ENCODE measurements around the gene SEMA4D. TPM values are rescaled to one million over a fixed set of nuclear protein-coding genes. Genes with fewer than 3 reads are reported as not detected.

SEMA4D gene
- total RNA-seq, 2 donors from 2014 or later = 42.8 to 51.0 TPM

DNA sequence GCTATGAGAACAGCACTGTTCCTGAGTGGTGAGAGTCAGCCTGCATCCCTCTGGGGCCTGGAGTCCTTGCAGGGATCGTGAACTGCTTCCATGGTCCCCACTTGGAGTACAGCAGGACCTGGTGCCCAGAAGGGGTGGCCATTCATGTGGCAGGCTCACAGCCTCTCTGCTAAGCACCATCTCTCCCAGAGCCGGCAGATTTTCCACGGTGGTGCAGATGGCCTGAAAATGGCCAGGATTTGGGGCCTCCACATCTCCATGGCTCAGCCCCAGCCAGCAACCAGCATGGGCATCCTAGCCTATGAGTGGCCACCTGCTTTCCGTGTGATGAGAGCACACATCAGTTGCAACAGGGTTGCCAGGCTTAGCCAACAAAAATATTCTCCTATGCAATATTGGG is 33.9 kb upstream of the SEMA4D start:
- Mint-ChIP-seq H3K4me1 (peaks cover 5% of the 10 kb centered on the region), H3K9me3 (peaks cover 15% of the 10 kb centered on the region), H3K36me3 (ENCODE audit: low read depth) (no peaks in the 10 kb centered on the region), H3K27me3 (ENCODE audit: insufficient read depth) (no peaks in the 10 kb centered on the region), H3K27ac (no peak overlapping the region), H3K4me3 (no peak overlapping the region)
- WGBS, 2 experiments (ENCODE audit: insufficient coverage in 1 of 2, insufficient read length in 1 of 2) = 91 to 94% methylated on average over 2 to 4 of the region's 4 CpGs
- no peak overlapping the region for H3K4me3 ChIP-seq (ENCODE audit: low read length)
- H3K36me3 ChIP-seq (ENCODE audit: control insufficient read depth, insufficient read depth, low read length) = no peaks in the 10 kb centered on the region
- no peak for DNase-seq
- no peaks in the 10 kb centered on the region for H3K27me3 ChIP-seq (ENCODE audit: control insufficient read depth, insufficient read depth, low read length, poor library complexity, severe bottlenecking)
- no peak overlapping the region for H3K9ac ChIP-seq (ENCODE audit: extremely low read depth, low read length, poor library complexity, severe bottlenecking)
- no peaks in the 10 kb centered on the region for H3K4me1 ChIP-seq (ENCODE audit: control insufficient read depth, insufficient read depth, low read length)
- no peak overlapping the region for H3K27ac ChIP-seq (ENCODE audit: low read depth, low read length)
- TF ChIP-seq, protein P1, sequence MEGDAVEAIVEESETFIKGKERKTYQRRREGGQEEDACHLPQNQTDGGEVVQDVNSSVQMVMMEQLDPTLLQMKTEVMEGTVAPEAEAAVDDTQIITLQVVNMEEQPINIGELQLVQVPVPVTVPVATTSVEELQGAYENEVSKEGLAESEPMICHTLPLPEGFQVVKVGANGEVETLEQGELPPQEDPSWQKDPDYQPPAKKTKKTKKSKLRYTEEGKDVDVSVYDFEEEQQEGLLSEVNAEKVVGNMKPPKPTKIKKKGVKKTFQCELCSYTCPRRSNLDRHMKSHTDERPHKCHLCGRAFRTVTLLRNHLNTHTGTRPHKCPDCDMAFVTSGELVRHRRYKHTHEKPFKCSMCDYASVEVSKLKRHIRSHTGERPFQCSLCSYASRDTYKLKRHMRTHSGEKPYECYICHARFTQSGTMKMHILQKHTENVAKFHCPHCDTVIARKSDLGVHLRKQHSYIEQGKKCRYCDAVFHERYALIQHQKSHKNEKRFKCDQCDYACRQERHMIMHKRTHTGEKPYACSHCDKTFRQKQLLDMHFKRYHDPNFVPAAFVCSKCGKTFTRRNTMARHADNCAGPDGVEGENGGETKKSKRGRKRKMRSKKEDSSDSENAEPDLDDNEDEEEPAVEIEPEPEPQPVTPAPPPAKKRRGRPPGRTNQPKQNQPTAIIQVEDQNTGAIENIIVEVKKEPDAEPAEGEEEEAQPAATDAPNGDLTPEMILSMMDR (conservative IDR thresholded peaks at IDR 0.05) = no peak
- H3K9me3 ChIP-seq (ENCODE audit: control insufficient read depth, low read length) = no peaks in the 10 kb centered on the region

- Histone ChIP-seq H3K27ac (ENCODE audit: low read depth, low read length) (no peak overlapping the region), H3K36me3 (ENCODE audit: control insufficient read depth, insufficient read depth, low read length) (no peaks in the 10 kb centered on the region), H3K4me1 (ENCODE audit: control insufficient read depth, insufficient read depth, low read length) (no peaks in the 10 kb centered on the region), H3K4me3 (ENCODE audit: low read length) (no peak overlapping the region), H3K27me3 (ENCODE audit: control insufficient read depth, insufficient read depth, low read length, poor library complexity, severe bottlenecking) (no peaks in the 10 kb centered on the region), H3K9ac (ENCODE audit: extremely low read depth, low read length, poor library complexity, severe bottlenecking) (no peak overlapping the region), H3K9me3 (ENCODE audit: control insufficient read depth, low read length) (no peaks in the 10 kb centered on the region)
- Mint-ChIP-seq H3K9me3 (peaks cover 15% of the 10 kb centered on the region), H3K27me3 (ENCODE audit: insufficient read depth) (no peaks in the 10 kb centered on the region), H3K27ac (no peak overlapping the region), H3K36me3 (ENCODE audit: low read depth) (no peaks in the 10 kb centered on the region), H3K4me3 (no peak overlapping the region), H3K4me1 (peaks cover 5% of the 10 kb centered on the region)
- TF ChIP-seq, protein P1 (conservative IDR thresholded peaks at IDR 0.05) = no peak
- no peak for DNase-seq
- WGBS, 2 experiments (ENCODE audit: insufficient coverage in 1 of 2, insufficient read length in 1 of 2) = 91 to 95% methylated on average over 6 of the region's 6 CpGs
Observed at GRCh38 chr9:89530726-89531125, 32.8 kb upstream of the SEMA4D start.

GRCh38 chr9:89529243-89530035 is 31.5 kb upstream of the SEMA4D start:
- no peak overlapping the region for H3K27ac Mint-ChIP-seq
- no peak overlapping the region for H3K4me3 Mint-ChIP-seq
- 80 to 82% methylated on average over 5 of the region's 5 CpGs for WGBS, 2 experiments (ENCODE audit: insufficient coverage in 1 of 2, insufficient read length in 1 of 2)
- Histone ChIP-seq H3K9ac (ENCODE audit: extremely low read depth, low read length, poor library complexity, severe bottlenecking) (no peak overlapping the region), H3K36me3 (ENCODE audit: control insufficient read depth, insufficient read depth, low read length) (no peaks in the 10 kb centered on the region), H3K9me3 (ENCODE audit: control insufficient read depth, low read length) (no peaks in the 10 kb centered on the region), H3K4me1 (ENCODE audit: control insufficient read depth, insufficient read depth, low read length) (no peaks in the 10 kb centered on the region), H3K27me3 (ENCODE audit: control insufficient read depth, insufficient read depth, low read length, poor library complexity, severe bottlenecking) (no peaks in the 10 kb centered on the region), H3K4me3 (ENCODE audit: low read length) (no peak overlapping the region), H3K27ac (ENCODE audit: low read depth, low read length) (no peak overlapping the region)
- DNase-seq = no peak
- no peaks in the 10 kb centered on the region for H3K36me3 Mint-ChIP-seq (ENCODE audit: low read depth)
- TF ChIP-seq, protein P1 (conservative IDR thresholded peaks at IDR 0.05) = no peak
- no peaks in the 10 kb centered on the region for H3K27me3 Mint-ChIP-seq (ENCODE audit: insufficient read depth)
- H3K4me1 Mint-ChIP-seq = peaks cover 3% of the 10 kb centered on the region
- peaks cover 15% of the 10 kb centered on the region for H3K9me3 Mint-ChIP-seq

Data from endodermal cell (in vitro differentiated cells).